GM18873 (cell line): ENCODE data around the gene CDH12.
"Not testable (repeated sequence)": the region's sequence is repeated elsewhere in the genome, so short reads cannot be mapped to it uniquely, and the experiment has no call there.

ENCODE experiments used
- ATAC-seq: cut with Tn5 transposase; IDR thresholded peaks from one replicate; pipeline ENCODE4 v1.9.1; 2021; ENCODE audit warnings: mild to moderate bottlenecking, moderate library complexity, moderate number of reproducible peaks; ENCODE audit not compliant: unreplicated experiment, low FRiP score

CDH12 gene

GRCh38 chr5:22329683-22330082 is 523.5 kb downstream of the CDH12 start:
- ATAC-seq = no peak

DNA sequence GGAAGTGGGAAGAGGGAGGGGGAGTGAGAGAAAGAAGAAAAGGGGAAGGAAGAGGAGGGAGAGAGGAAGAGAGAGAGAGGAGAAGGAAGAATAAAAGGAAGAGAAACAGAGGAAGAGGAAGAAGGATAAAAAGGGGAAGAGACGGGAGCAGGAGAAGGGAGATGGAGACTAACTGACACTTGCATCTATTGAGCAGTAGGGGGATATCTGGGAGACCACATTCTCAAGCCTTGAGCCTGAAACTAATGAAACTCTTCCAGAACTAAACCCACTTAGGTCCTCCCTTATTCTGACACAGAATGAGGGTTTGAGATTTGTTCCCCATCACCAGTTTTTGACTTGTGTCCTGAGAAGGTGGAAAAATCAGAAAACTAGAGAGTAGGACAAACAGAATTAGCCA is 533.3 kb downstream of the CDH12 start:
- ATAC-seq = no peak

GRCh38 chr5:22316294-22316693 is 536.9 kb downstream of the CDH12 start:
- ATAC-seq = no peak

DNA sequence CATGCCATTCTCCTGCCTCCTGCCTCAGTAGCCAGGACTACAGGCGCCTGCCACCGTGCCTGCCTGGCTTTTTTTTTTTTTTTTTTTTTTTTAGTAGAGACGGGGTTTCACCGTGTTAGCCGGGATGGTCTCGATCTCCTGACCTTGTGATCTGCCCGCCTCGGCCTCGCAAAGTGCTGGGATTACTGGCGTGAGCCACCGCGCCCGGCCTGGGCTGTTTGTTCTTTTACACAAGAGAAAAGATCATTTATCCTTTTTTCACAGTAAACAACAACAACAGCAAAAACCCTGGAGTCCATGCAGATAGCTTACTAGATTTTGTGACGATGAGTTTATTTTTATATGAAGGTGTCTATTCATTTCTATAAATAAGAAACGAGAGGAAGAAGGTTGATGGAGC is 538.1 kb downstream of the CDH12 start:
- not testable (repeated sequence) for ATAC-seq

DNA sequence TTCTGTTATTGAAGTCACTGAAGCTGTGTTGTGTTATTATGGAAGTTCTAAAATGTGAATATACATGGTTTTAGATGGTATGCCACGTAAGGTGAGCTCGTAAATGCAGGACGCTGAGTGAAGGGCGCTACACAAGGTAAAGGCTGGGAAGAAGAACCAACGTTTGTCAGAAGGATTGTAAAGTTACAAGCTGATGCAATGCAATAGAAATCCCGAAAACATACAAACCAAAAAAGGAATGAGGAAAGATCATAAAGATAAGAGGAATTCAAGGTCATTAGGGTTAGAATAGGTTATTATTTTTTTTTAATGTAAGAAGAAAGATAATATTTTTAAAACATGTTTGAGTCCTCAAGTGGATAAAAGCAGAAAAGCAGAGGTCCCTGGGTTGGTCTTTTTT is 538.6 kb downstream of the CDH12 start:
- no peak for ATAC-seq

DNA sequence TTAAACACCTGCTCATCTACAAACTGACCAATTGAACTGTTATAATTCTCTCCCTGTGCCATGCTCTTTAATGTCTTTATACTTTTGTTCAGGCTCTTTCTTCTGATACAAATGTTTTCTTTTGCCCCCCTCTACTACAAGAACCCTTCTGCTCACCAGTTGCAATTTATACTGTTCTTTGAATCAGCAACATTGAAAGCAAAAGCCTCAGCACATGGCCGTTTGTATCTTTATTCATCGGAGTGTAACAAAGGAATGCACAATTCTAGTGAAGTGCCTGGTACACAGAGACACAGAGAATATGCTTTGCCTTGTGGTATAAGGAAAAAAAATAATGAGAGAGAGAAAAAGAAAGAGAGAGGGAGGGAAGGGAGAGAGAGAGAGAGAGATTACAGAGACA is 547.1 kb downstream of the CDH12 start:
- ATAC-seq = no peak

GRCh38 chr5:22295832-22296231 is 557.3 kb downstream of the CDH12 start:
- no peak for ATAC-seq

- no peak for ATAC-seq
Measured at GRCh38 chr5:22293147-22293546, 560.0 kb downstream of the CDH12 start.

DNA sequence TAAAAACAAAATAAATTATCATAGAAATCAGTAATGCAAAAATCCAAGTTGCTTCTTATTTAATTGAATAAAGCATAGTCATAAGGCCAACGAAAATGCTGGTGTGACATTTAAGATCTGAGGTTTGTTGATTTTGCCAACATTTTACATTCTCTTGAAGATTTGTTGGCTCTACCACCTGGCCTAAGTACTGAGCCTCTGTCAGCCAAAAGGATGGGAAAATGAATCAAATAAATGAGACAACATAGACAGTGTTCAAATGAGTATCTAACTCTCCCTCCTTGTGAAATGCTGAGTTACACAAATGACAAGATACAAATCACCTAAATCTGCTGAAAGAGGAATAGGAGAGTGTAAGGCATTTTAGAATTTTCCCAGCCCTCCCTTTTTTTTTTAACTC is 575.0 kb downstream of the CDH12 start:
- ATAC-seq = no peak

GRCh38 chr5:22277006-22277405 is 576.1 kb downstream of the CDH12 start:
- no peak for ATAC-seq

GRCh38 chr5:22265855-22266254 is 587.3 kb downstream of the CDH12 start:
- ATAC-seq = not testable (repeated sequence)

GRCh38 chr5:22258139-22258538 is 595.0 kb downstream of the CDH12 start:
- no peak for ATAC-seq

DNA sequence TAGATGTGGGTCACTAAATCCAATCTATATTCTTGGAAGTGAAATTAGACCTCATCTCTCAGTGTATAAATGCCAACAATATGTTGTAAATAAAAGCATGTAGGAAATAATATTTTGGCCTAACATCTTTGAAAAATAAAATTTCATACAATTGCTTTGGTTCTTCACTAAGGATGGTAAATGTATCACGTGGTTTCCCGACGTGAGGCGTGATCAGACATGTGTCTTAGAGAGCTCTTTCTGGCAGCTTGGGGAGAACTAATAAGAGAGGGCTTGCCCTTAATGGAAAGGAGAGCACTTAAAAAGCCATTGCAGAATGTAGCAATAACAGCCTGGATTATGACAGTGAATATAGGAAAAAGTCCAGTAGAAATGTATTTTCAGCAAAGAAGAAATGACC is 602.6 kb downstream of the CDH12 start:
- ATAC-seq = no peak

- no peak for ATAC-seq
Measured at GRCh38 chr5:22249209-22249729, 603.9 kb downstream of the CDH12 start.

DNA sequence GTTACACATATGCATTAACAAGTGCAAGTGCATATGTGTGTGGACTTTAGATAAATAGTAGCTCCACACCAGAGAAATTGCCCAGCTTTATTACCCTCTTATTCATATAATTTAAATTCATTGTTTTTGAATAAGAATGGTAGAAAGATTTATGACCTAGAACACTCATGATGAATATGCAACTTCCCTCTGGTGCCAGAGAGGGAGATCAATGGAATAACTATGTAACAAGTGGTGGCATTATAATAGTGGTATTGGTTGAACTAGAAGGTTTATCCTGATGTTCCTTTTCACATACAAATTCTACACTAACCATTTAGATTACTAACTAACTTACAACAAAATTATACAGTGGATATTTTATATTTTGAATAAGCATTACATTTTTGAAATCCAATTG is 607.4 kb downstream of the CDH12 start:
- ATAC-seq = no peak

- ATAC-seq = no peak
Measured at GRCh38 chr5:22242532-22242931, 610.6 kb downstream of the CDH12 start.

DNA sequence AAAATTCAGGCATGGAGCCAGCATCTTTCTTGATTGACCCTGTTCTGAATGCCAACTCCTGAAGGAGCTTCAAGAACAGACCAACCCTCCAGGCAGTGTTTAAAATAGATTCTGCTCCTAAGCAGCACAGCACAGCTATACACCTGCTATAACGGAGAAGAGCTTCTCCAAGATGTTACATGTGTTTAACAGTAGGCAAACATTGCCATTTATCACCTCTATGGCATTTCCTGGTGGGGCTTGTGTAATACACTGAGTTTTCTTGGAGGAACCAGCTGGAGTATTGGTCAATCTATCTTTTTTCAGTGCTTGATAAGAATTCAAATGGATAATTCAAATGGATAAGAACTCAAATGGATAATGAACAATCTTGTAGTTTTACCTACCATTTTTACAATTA is 615.1 kb downstream of the CDH12 start:
- no peak for ATAC-seq

DNA sequence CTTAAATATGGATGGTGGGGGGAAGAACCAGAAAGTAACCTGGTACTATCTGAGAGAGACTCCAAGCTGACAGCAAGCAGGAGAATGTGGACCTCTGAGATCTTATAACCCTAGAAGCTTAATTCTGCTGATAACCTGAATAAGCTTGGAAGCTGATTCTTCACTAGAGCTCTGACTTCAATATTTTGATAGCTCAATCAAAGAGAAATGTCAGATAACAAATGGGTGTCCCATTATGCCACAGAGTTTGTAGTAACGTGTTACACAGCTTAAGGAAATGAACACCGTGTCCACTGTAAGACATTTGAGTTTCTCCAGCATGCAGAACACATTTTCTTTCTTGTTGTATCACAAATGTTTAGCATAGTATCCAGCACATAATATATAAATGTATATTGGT is 626.7 kb downstream of the CDH12 start:
- ATAC-seq = no peak

- no peak for ATAC-seq
Measured at GRCh38 chr5:22223079-22223478, 630.1 kb downstream of the CDH12 start.

GRCh38 chr5:22213703-22214495 is 639.2 kb downstream of the CDH12 start:
- ATAC-seq = not testable (repeated sequence)

GRCh38 chr5:22212254-22212991 is 640.7 kb downstream of the CDH12 start:
- ATAC-seq = not testable (repeated sequence)

GRCh38 chr5:22208463-22208862 is 644.7 kb downstream of the CDH12 start:
- not testable (repeated sequence) for ATAC-seq
